Dermis microvascular lymphatic vessel endothelial cell (primary cell): ENCODE measurements around the gene GOLGB1. TPM values are rescaled to one million over a fixed set of nuclear protein-coding genes. Genes with fewer than 3 reads are reported as not detected.
"Not testable (repeated sequence)": the region's sequence is repeated elsewhere in the genome, so short reads cannot be mapped to it uniquely, and the experiment has no call there.

ENCODE experiments used
- DNase-seq, 2 donors: peaks; one replicate each; pipeline versions ENCODE4 v3.0.0 to v3.0.0-alpha.2; 2010; ENCODE audit warnings: low read depth in 2 of 2
- total RNA-seq: library from RNA; depleted of rRNA; stranded (reverse); fragments of >200 nt; gene quantifications from 2 replicates; pipeline ENCODE4 v1.2.1, GENCODE V29; 2014

Gene GOLGB1
- total RNA-seq: 28.0 and 28.2 TPM in 2 replicates

DNA sequence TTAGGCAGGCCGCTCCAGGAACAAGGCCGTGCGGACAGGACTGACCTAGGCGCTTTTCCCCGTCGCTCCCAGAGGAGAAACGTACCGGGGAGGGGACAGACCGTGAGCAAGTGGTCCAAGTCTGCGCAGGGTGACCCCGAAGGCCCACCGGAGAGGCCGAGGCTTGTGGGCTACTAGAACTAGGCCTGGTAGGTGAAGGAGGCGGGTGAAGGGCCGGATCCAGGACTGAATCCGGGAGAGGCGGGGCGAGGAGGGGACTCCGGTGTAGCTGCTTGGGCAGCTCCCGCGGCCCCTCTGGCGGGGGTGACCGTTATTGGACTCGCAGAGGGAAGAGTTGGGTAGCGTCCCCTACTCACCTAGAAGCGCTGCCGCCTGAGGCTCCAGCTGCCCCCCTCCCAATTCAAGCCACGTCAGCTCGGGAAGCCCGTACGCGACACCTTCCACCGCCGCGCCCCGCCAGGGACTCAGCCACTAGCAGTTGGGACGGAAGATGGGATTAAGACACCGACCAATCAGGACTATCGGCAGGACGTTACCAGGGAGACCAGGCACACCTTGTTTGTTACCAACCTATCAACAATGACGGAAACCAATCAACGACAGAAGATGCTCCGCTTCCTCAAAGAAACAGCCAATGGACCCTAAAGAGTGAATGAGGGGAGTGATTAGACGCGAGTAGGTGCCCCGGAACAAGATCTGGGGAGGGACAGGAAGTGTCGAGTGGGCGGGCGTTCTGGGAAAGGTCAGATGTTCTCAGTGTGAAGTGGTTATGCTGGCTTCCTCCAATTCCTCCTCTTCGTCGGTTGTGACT is at the start of gene GOLGB1:
TSS of gene GOLGB1 (minus strand) at position 466 of the 811 bp plus-strand sequence. CDS start 18,770 bp downstream, outside the sequence.
- DNase-seq: peak; percentile 100

GRCh38 chr3:121796970-121797369 is 47.4 kb upstream of the GOLGB1 start:
- DNase-seq: peak in 1 of 2 donors; percentile 39

DNA sequence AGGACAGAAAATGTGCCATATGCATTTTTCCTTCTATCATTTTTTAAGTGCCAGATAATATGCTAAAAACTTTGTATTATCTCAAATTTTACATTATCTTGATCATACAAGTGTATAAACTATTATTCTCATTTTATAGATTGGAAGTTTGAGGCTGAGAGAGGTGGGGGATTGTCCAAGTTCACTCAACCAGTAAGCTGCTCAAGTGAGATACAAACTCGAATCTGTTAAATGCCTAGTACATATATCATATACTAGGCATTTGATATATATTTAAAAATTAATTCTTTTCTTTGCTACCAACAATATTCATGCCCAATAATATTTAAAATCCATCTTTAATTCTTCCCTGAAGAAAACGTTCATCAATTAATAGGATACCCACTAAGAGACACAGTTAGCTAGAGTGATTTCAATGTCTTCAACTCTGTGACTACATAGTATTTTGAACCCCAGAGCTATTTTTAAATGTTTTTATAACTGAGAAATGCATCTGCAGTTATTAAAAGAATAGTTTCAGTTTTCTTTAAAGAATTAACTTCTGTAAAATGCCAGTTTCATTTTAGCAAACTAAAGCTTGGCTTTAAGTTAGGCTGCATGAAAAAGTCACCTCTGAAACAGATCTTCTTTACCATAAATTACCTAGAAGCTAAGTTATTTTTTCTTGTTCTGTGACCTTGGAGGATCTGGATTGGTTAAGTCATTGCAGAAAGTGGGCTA is 44.9 kb upstream of the GOLGB1 start:
- DNase-seq: no peak

- DNase-seq: no peak
These were observed 43.5 kb upstream of the GOLGB1 start for GRCh38 chr3:121793078-121793477.

GRCh38 chr3:121786485-121786884 is 36.9 kb upstream of the GOLGB1 start:
- DNase-seq: peak in 1 of 2 donors; percentile 27

- DNase-seq: not testable (repeated sequence)
These were observed 33.2 kb upstream of the GOLGB1 start for GRCh38 chr3:121782784-121783183.

DNA sequence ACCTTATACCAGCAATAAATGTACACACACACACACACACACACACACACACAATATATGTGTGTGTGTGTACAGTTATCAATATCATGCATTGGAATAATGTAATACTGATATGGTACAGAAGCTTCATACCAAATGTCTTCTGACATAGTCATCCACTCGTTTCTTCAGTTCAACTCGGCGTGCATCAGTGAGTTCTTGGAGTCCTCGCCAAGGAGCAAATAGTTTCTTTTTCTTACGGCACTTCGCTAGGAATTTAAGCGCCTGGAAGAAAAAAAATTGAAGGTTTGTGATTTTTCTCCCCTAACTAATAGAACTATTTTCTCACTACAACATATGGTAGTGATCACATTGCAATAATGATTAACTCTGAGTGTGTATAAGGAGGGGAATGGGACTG is 32.1 kb upstream of the GOLGB1 start:
- no peak for DNase-seq

DNA sequence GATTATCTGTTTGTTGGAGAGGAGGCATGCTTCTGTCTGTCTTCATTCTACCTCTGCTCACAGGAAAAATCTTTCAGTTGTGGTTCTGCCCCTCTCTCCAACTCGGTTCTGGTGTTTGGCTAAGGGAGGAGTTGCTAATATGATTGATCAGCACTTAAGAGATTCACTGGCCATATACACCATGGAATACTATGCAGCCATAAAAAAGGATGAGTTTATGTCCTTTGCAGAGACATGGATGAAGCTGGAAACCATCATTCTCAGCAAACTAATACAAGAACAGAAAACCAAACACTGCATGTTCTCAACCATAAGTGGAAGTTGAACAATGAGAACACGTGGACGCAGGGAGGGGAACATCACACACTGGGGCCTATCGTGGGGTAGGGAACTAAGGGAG is 25.6 kb upstream of the GOLGB1 start:
- not testable (repeated sequence) for DNase-seq

GRCh38 chr3:121769246-121769645 is 19.7 kb upstream of the GOLGB1 start:
- DNase-seq: no peak

DNA sequence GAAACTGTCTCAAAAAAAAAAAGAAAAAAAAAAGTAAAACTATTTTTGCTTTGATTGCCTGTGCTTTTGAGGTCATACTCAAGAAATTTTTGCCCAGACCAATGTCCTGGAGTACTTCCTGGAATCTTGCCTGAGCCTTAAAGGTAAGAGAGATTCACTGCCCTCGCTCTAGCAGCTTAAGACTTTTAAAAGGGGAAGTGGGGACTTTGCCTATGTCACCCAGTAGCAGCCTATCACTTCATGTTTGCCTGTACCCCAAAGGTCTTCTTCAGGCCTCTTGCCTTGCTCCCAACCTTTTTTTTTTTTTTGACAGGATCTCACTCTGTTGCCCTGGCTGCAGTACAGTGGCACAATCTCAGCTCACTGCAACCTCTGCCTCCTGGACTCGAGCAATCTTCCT is 18.9 kb upstream of the GOLGB1 start:
- DNase-seq: no peak

- DNase-seq: no peak
These were observed 10.1 kb upstream of the GOLGB1 start for GRCh38 chr3:121759541-121760202.

GRCh38 chr3:121758727-121759450 is 9.3 kb upstream of the GOLGB1 start:
- no peak for DNase-seq

- no peak for DNase-seq
These were observed 8.4 kb upstream of the GOLGB1 start for GRCh38 chr3:121757812-121758545.

GRCh38 chr3:121757087-121757811 is 7.7 kb upstream of the GOLGB1 start:
- no peak for DNase-seq

DNA sequence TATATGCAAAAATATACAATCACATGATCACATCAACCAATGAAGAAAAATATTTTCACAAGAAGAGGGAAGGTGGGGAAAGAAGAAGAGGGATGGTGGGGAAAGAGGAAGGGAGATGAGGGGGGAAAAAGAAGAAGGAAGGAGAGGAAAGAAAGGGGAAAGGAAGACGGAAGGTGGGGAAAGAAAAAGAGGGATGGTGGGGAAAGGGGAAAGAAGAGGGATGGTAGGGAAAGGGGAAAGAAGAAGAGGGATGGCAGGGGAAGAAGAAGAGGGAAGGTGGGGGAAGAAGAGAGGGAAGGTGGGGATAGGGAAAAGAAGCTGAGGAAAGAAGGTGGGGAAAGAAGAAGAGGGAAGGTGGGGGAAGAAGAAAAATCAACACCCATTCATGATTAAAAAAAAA is 3.2 kb upstream of the GOLGB1 start:
- DNase-seq: no peak

DNA sequence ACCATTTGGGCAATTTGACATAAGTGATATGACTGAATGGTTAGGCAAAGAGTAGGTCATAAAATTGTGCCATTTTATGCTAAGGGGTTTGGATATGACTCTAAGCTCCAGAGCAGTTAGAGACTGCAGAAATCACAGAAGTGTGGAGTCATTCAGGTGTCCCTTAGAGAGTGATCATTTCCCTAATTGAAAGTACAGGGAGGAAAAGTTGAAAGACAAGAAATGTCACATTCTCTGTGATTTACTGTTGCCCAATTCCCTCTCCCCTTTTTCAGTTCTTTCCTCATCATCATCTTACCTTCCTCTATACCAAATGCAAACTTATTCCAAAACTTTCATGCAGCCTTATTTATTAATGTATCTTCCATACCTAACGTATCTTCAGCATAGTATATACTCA is 2.7 kb upstream of the GOLGB1 start:
- no peak for DNase-seq

GRCh38 chr3:121750087-121750415 is 510 bp upstream of the GOLGB1 start:
- peak; percentile 1 to 2 for DNase-seq

- DNase-seq: peak; percentile 50 to 80
These were observed 763 bp downstream of the GOLGB1 start for GRCh38 chr3:121748680-121749275.

GRCh38 chr3:121747976-121748375 is 1.6 kb downstream of the GOLGB1 start:
- DNase-seq: no peak

- DNase-seq: not testable (repeated sequence)
These were observed 6.4 kb downstream of the GOLGB1 start for GRCh38 chr3:121743106-121743505.
